HG02852 (cell line): ENCODE measurements around the gene CGGBP1.
A peak's percentile ranks its signal among the peaks of the same experiment; 100 is the strongest.

Source experiments
- ATAC-seq: cut with Tn5 transposase; IDR thresholded peaks from one replicate; pipeline ENCODE4 v1.9.1; 2021; ENCODE audit warnings: mild to moderate bottlenecking, moderate library complexity; ENCODE audit not compliant: unreplicated experiment

The CGGBP1 gene, protein sequence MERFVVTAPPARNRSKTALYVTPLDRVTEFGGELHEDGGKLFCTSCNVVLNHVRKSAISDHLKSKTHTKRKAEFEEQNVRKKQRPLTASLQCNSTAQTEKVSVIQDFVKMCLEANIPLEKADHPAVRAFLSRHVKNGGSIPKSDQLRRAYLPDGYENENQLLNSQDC

DNA sequence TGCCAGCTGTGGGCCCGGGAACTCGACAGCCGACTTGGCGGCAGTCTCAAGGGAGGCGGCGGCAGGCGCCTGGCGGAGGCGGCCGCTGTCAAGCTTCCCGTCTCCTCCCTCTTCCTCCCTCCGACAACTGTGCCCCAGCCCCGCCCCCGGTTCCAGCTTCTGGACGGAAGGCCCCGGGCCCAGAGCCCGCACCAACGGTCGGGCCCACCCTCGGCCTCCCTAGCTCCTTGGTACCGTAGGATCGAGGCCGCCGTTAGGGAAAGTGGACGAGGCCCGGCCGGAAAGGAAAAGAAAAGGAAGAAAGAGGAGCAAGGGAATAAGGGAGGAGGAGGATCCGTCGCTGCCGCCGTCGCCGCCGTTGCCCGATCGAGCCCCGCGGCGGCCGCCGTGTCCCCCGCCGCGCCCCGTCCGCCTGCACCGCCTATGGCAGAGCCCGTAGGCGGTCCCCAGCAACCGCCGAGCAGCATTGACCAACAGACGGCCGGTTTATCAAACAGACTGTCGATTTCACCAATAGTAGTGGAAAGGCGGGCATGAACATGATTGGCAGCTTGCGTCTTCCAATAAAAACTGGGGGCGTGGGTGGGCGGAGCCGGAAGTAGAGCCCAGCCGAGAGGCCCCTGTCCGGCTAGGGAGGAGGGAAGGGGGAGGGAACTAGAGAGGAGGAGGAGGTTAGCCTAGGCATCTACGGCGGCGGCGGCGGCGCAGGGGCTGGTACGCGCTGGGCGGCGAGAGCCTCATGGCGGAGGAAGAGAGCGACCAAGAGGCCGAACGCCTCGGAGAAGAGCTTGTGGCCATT lies at the start of gene CGGBP1, which contains the start of gene ZNF654:
TSS of gene CGGBP1 (minus strand) at position 425 of the 799 bp plus-strand sequence. CDS start 3,029 bp downstream, outside the sequence.
TSS of gene ZNF654 (plus strand) at position 675 of the 799 bp plus-strand sequence. CDS start at position 740, 65 bp downstream.
- ATAC-seq, result peak; percentile 91

- no peak for ATAC-seq
Measured at GRCh38 chr3:88105325-88105724, 46.5 kb upstream of the CGGBP1 start.

DNA sequence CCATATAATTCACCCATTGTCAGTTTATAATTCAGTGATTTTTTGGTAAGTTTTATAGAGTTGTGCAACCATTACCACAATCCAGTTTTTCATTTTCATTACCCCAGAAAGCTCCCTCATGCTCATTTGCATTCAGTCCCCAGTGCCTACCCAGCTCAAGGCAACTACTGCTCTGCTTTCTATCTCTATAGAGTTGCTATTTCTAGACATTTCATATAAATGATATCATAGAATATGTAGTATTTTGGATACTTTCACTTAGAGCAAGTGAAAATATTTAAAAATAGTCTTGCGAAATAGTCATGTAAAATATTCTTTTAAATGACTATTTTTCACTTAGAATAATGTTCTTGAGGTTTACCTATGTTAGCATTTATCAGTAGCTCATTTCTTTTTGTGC lies 42.3 kb upstream of the CGGBP1 start:
- ATAC-seq, result peak; percentile 89

GRCh38 chr3:88093266-88093665 lies 34.5 kb upstream of the CGGBP1 start:
- no peak for ATAC-seq

- ATAC-seq, result no peak
Measured at GRCh38 chr3:88092270-88092669, 33.5 kb upstream of the CGGBP1 start.

- no peak for ATAC-seq
Measured at GRCh38 chr3:88090681-88091080, 31.9 kb upstream of the CGGBP1 start.

DNA sequence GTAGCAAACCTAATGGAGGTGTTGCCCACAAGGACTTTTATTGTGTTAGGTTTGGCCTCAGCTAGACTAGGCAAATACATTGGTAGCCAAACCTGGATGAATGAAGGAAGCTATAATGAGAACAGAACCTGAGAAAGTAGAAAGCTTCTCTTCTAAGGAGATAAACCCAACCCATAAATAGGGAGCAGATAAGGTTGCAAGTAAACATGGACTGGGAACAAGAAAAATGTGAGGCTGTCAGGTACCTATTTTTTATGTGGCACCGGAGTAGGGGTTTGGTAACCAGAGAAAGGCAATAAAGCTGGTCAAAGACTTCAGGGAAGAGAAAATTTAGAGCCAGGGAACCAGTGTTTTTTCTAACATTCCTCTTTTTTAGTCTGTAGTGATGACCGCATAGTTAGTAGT lies 25.3 kb upstream of the CGGBP1 start:
- no peak for ATAC-seq

DNA sequence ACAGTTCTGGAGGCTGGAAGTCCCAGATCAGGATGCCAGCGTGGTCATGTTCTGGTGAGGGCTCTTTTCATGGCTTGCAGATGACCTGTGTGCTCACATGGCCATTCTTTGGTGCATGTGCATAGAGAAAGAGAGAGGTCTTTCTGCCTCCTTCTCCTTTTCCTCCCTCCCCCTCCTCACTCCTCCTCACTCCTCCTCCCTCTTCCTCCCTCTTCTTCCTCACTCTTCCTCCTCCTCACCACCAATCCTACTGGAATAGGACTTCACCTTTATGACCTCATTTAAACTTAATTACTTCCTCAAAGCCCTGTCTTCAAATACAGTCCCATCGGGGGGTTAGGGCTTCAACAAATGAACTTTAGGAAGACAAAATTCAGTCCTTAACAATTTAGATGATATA lies 24.0 kb upstream of the CGGBP1 start:
- ATAC-seq, result no peak

DNA sequence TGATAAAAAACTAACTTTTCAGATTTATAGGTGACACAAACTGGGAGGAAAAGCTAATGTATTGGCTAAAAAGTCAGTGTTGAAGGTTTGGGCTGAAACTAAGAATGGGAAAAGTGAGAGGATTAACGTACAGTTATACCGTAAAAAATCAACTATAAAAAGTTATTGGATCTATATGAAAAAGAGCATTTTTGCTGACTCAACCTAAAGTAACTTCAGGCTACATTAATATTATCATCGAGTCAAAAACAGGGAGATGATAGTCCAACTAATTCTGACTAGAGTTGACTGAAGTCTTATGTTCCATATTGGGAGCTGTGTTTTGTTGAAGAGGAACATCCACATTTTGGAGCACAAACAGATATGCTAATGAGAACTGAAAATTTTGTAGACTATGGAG lies 20.1 kb upstream of the CGGBP1 start:
- ATAC-seq, result no peak

DNA sequence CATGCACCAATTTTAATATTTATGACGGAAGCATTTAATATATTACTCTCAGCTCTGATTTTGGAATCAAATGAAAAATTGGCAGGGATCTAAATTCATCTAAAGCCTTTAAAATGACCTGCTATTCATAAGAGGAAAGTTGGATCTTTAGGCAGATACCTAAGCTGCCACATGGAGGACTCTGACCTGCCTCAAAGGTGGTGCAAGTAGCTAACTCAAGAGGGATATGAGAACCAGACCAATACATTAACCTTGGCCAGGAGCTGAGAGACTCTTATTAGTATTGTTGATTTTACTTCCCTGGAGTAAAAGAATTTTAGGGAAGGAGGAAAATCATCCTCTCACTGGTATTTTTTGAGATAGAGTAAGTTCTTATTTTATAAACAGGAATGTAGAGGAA lies 17.9 kb upstream of the CGGBP1 start:
- no peak for ATAC-seq

DNA sequence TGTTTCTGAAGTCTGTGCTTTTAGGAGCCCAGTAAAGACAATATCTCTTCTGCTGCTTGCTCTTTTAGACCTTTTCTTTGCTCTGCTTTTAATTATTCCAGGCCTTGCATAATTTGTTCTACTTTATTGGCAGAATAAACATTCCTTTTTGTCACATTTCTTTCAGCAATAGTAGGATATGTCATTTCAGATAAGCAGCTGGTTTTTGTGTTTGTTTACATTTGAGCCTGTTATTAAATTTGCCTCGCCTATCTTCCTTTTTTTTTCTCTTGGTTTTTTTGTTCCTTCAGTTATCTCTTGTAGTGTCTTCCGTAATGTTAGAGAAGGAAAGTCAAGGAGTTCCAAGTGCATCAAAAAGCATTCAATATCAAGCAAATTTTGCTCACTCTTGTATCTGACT lies 16.7 kb upstream of the CGGBP1 start:
- ATAC-seq, result no peak

- ATAC-seq, result no peak
Measured at GRCh38 chr3:88075072-88075471, 16.3 kb upstream of the CGGBP1 start.

- no peak for ATAC-seq
Measured at GRCh38 chr3:88061746-88062145, 2.9 kb upstream of the CGGBP1 start.

- peak; percentile 11 for ATAC-seq
Measured at GRCh38 chr3:88059380-88060170, 770 bp upstream of the CGGBP1 start.

- ATAC-seq, result peak; percentile 21
Measured at GRCh38 chr3:88058306-88058580, 562 bp downstream of the CGGBP1 start.

GRCh38 chr3:88057630-88058305 lies 1.0 kb downstream of the CGGBP1 start:
- no peak for ATAC-seq

DNA sequence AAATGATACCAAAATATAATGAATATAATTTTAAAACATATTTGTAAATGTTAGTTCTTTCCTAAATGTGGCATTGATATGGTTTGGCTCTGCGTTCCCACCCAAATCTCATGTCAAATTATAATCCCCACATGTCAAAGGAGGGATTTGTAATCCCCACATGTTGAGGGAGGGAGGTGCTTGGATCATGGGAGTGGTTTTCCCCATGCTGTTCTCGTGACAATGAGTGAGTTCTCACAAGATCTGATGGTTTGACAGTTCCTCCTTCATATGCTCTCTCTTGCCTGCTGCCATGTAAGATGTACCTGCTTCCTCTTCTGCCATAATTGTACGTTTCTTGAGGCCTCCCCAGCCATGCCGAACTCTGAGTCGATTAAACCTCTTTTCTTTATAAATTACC lies 12.0 kb downstream of the CGGBP1 start:
- ATAC-seq, result no peak

GRCh38 chr3:88044411-88044810 lies 14.4 kb downstream of the CGGBP1 start:
- no peak for ATAC-seq

- ATAC-seq, result no peak
Measured at GRCh38 chr3:88041005-88041404, 17.8 kb downstream of the CGGBP1 start.

DNA sequence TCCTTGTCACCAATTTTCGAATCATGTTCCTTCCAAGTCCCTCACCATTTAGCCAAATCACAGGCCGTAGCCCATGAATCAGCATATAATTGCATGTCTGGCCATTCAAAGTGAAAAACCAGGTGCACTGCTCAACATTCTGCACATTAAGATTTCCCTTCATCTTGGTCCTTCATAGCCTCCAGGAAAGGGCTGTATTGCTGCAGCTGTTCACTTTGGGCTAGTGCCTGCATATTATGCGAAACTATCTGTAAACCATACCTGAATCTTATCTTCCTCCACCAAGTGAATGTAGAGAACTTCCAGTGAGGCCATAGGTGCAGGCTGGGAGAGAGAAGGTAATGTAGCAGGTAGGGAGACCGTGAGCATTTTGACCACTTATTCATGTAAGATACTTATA lies 18.3 kb downstream of the CGGBP1 start:
- ATAC-seq, result no peak

GRCh38 chr3:88038566-88038965 lies 20.2 kb downstream of the CGGBP1 start:
- no peak for ATAC-seq
